Endothelial cell of umbilical vein (primary cell): ENCODE data around the gene CAMK2D. TPM values are rescaled to one million over a fixed set of nuclear protein-coding genes. Genes with fewer than 3 reads are reported as not detected.

Experiments
- BruUV-seq: library from RNA; stranded (reverse); fragments of 400-500 nt; replicated peaks from 2 replicates; lab custom pipeline; 2021; lab: Mats Ljungman, UMichigan
- CTCF ChIA-PET: fragments of 300-600, 350-600 bp; sonication (Branson Sonifier 250); formaldehyde crosslinking; loops from one replicate; lab custom pipeline; 2021; ENCODE audit warnings: antibody characterized with exemption, inconsistent platforms; lab: Charles Lee
- POLR2A ChIA-PET: fragments of 300-600, 350-600 bp; sonication (Branson Sonifier 250); formaldehyde crosslinking; loops from one replicate; lab custom pipeline; 2021; ENCODE audit warnings: antibody characterized with exemption, inconsistent platforms; lab: Charles Lee
- DNase-seq: peaks from one replicate; pipeline ENCODE4 v3.0.0-alpha.2; 2011; ENCODE audit warnings: low read depth, low spot score
- FAIRE-seq: peaks from 2 replicates; lab custom pipeline; 2011; peaks lifted over from hg19 to GRCh38; lab: Jason Lieb, UNC
- H2AFZ ChIP-seq: 2 replicates; pipeline ENCODE4 v1.6.0; 2012; ENCODE audit warnings: low read depth, low read length, control low read depth, inconsistent platforms
- H3K27ac ChIP-seq: 2 replicates; pipeline ENCODE4 v1.5.1; 2011; ENCODE audit warnings: low read depth, mild to moderate bottlenecking, control low read depth, low read length, moderate library complexity; ENCODE audit not compliant: insufficient read depth
- H3K27me3 ChIP-seq, 2 experiments: 2 replicates each; pipeline versions ENCODE4 v1.6.0 to v1.6.1; 2011; ENCODE audit warnings: low read length in 2 of 2, mixed read lengths in 1 of 2; ENCODE audit not compliant: control insufficient read depth in 2 of 2, insufficient read depth in 2 of 2
- H3K36me3 ChIP-seq, 2 experiments: 2 replicates in 1 of 2; 3 replicates in 1 of 2; pipeline ENCODE4 v1.5.1; 2011; ENCODE audit warnings: low read length in 2 of 2, mild to moderate bottlenecking in 1 of 2, moderate library complexity in 1 of 2; ENCODE audit not compliant: control insufficient read depth in 2 of 2, insufficient read depth in 2 of 2; ENCODE audit errors: extremely low read depth in 1 of 2
- H3K4me1 ChIP-seq: 3 replicates; pipeline ENCODE4 v1.5.1; 2011; ENCODE audit warnings: mild to moderate bottlenecking, low read length; ENCODE audit not compliant: control insufficient read depth, insufficient read depth; ENCODE audit errors: extremely low read depth
- H3K4me2 ChIP-seq: 2 replicates; pipeline ENCODE4 v1.6.1; 2011; ENCODE audit warnings: low read length, control low read depth, mixed read lengths; ENCODE audit not compliant: insufficient read depth
- H3K4me3 ChIP-seq, 3 experiments: fragments of 200-600 bp in 1 of 3; sonication (generic), shearing (Covaris generic) in 1 of 3; replicated peaks in 1 of 3; 2 replicates each; pipeline ENCODE4 v1.5.1; 2011 to 2016; ENCODE audit warnings: control low read depth in 3 of 3, low read length in 3 of 3, mild to moderate bottlenecking in 2 of 3, inconsistent platforms in 1 of 3, low read depth in 1 of 3, moderate library complexity in 1 of 3; ENCODE audit not compliant: insufficient read depth in 1 of 3
- H3K79me2 ChIP-seq: 2 replicates; pipeline ENCODE4 v1.6.0; 2012; ENCODE audit warnings: low read length, inconsistent platforms; ENCODE audit not compliant: control insufficient read depth, insufficient read depth
- H3K9ac ChIP-seq: replicated peaks from 2 replicates; pipeline ENCODE3; 2011; ENCODE audit warnings: low read length, control low read depth; ENCODE audit not compliant: insufficient read depth; ENCODE audit errors: extremely low read depth
- H3K9me1 ChIP-seq: replicated peaks from 3 replicates; pipeline ENCODE4 v1.6.0; 2011; ENCODE audit warnings: mild to moderate bottlenecking, low read length; ENCODE audit not compliant: control insufficient read depth, insufficient read depth; ENCODE audit errors: extremely low read depth
- H3K9me3 ChIP-seq: replicated peaks from 2 replicates; pipeline ENCODE4 v1.5.1; 2012; ENCODE audit warnings: low read length, inconsistent platforms; ENCODE audit not compliant: control insufficient read depth, insufficient read depth
- H4K20me1 ChIP-seq: replicated peaks from 2 replicates; pipeline ENCODE3; 2011; ENCODE audit warnings: mild to moderate bottlenecking, low read length; ENCODE audit not compliant: control insufficient read depth, insufficient read depth; ENCODE audit errors: extremely low read depth
- CTCF ChIP-seq, 2 donors: IDR thresholded peaks; 1 replicate in 1 of 2; 2 replicates in 1 of 2; pipeline ENCODE4 v1.5.1; 2011; ENCODE audit warnings: low read length in 2 of 2, mild to moderate bottlenecking in 2 of 2, moderate library complexity in 2 of 2, control low read depth in 1 of 2, inconsistent platforms in 1 of 2, low read depth in 1 of 2; ENCODE audit not compliant: insufficient read depth in 1 of 2; ENCODE audit errors: extremely low read depth in 1 of 2
- FOS ChIP-seq: IDR thresholded peaks from 2 replicates; pipeline ENCODE4 v1.6.1; 2011; ENCODE audit warnings: mild to moderate bottlenecking, low read length, moderate library complexity, borderline replicate concordance; ENCODE audit not compliant: insufficient read depth
- JUN ChIP-seq: IDR thresholded peaks from 2 replicates; pipeline ENCODE4 v1.6.1; 2011; ENCODE audit warnings: borderline replicate concordance, low read depth; ENCODE audit not compliant: insufficient read length, insufficient read depth
- MYC ChIP-seq: IDR thresholded peaks from one replicate; pipeline ENCODE4 v1.6.1; 2011; ENCODE audit warnings: mild to moderate bottlenecking, low read depth, low read length
- dilution Hi-C: fragments of 300-500 bp; cut with MboI; formaldehyde crosslinking; loops from one replicate; pipeline ENCODE4 v1.15.0; 2019; ENCODE audit warnings: low sequenced_read_pairs; ENCODE audit not compliant: extremely low pct_ligation_motif_present
- intact Hi-C: fragments of 100-400 bp; cut with micrococcal nuclease; formaldehyde crosslinking; loops from one replicate; pipeline ENCODE4 v1.10.0; 2022
- polyA plus RNA-seq, 4 experiments: library from polyadenylated mRNA; depleted of rRNA in 3 of 4; stranded (reverse) in 3 of 4; unstranded in 1 of 4; fragments of >200 nt; gene quantifications; 2 replicates each; pipeline versions ENCODE4 v1.2.1 to v1.2.3, GENCODE V29; 2011 to 2012; ENCODE audit warnings: missing spikeins in 1 of 4
- total RNA-seq: library from RNA; stranded (reverse); gene quantifications from 2 replicates; pipeline ENCODE4 v1.2.3, GENCODE V29; 2021
- TF ChIP-seq, protein P1 (sequence below): IDR thresholded peaks from 2 replicates; pipeline ENCODE4 v1.6.1; 2011; ENCODE audit not compliant: insufficient read depth, insufficient read length

Gene CAMK2D
- total and polyA plus RNA-seq, 2 donors (not counting 3 experiments of a cell fraction or from before 2014, with no cell fraction given) = 10.4 to 30.7 TPM

DNA sequence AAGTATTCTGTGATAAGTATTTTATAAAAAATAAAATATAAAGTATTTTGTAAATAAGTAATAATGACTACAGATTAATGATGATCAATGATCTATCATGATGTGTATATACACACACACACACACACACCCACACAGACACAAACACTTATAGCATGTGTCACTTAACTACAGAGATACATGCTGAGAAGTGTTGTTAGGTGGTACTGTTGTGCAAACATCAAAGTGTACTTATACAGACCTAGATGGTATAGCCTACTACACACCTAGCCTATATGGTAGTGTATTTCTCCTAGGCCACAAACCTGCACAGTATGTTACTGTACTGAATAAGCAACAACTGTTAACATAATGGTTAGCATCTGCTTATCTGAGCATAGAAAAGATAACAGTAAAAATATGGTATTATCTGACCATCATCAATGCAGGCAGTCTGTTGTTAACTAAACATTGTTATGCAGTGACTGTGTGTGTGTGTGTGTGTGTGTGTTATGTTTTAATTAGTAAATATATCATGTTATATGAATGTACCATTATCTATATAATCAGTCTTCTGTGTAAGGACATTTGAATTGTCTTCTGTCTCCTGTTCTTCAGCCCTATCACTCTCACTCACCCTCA lies 138.2 kb downstream of the CAMK2D start:
- BruUV-seq = no TSS peak
- no peaks in the 10 kb centered on the region for H3K36me3 ChIP-seq
- no peaks in the 10 kb centered on the region for H3K9me3 ChIP-seq
- no peaks in the 10 kb centered on the region for H3K9me1 ChIP-seq
- no peak overlapping the region for H3K9ac ChIP-seq
- H4K20me1 ChIP-seq = no peaks in the 10 kb centered on the region
- no peak for DNase-seq
- ChIA-PET POLR2A (no interaction called here), CTCF (no interaction called here)
- TF ChIP-seq FOS (no peak), CTCF (IDR thresholded peaks at IDR 0.05; ENCODE audit: extremely low read depth in 1 of 2, insufficient read depth in 1 of 2, low read depth in 1 of 2, low read length in 2 of 2) (no peak), MYC (no peak)
- TF ChIP-seq, protein P1, sequence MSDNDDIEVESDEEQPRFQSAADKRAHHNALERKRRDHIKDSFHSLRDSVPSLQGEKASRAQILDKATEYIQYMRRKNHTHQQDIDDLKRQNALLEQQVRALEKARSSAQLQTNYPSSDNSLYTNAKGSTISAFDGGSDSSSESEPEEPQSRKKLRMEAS = no peak
- H3K4me3 ChIP-seq = no peak overlapping the region
- H3K79me2 ChIP-seq = no peaks in the 10 kb centered on the region
- H3K27me3 ChIP-seq = no peaks in the 10 kb centered on the region
- intact Hi-C loops = no loop called here
- no peak overlapping the region for H3K4me2 ChIP-seq
- dilution Hi-C loops = no loop called here
- FAIRE-seq = no peak
- no peak overlapping the region for H3K27ac ChIP-seq
- H3K4me1 ChIP-seq = no peaks in the 10 kb centered on the region
- H2AFZ ChIP-seq = no peak overlapping the region

DNA sequence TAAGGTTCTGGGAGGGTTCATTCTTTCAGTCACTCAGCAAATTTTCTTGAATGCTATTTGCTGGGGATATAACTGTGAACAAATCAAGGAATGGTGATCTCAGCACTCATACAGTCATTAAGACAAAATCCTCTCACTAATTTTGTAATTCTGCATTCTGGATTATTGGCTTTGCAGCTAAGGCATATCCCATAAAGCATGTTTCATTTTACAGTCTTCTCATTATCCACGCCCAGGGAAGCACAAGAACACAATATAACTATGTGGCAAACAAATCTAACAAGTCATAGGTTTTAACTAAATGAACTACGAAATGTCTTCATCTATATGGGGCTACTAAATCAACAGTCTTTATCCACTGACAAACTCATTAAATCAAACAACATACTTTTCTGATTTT lies 139.9 kb downstream of the CAMK2D start:
- intact Hi-C loops = no loop called here
- dilution Hi-C loops = no loop called here
- Histone ChIP-seq H3K79me2 (no peaks in the 10 kb centered on the region), H3K27me3 (no peaks in the 10 kb centered on the region), H3K9me3 (no peaks in the 10 kb centered on the region), H4K20me1 (no peaks in the 10 kb centered on the region), H3K4me3 (no peak overlapping the region), H3K4me2 (no peak overlapping the region), H2AFZ (no peak overlapping the region), H3K9ac (no peak overlapping the region), H3K4me1 (no peaks in the 10 kb centered on the region), H3K27ac (no peak overlapping the region), H3K36me3 (no peaks in the 10 kb centered on the region), H3K9me1 (no peaks in the 10 kb centered on the region)
- no peak for DNase-seq
- TF ChIP-seq, protein P1 = no peak
- no peak for TF ChIP-seq MYC
- TF ChIP-seq FOS = no peak
- no peak for TF ChIP-seq CTCF (IDR thresholded peaks at IDR 0.05; ENCODE audit: extremely low read depth in 1 of 2, insufficient read depth in 1 of 2, low read depth in 1 of 2, low read length in 2 of 2)
- TF ChIP-seq JUN = no peak
- CTCF ChIA-PET = no interaction called here
- POLR2A ChIA-PET = no interaction called here
- no TSS peak for BruUV-seq
- no peak for FAIRE-seq
